RWPE2 (cell line): ENCODE data around the gene TMEM182.

ENCODE experiments used
- ATAC-seq: fragments of 200-7000 bp; cut with Tn5 transposase; 3 replicates; pipeline ENCODE4 v1.9.1; 2021; ENCODE audit warnings: low read depth
- DNase-seq: peaks from one replicate; pipeline ENCODE4 v3.0.0-alpha.2; 2020; ENCODE audit warnings: low spot score
- H3K27ac ChIP-seq: fragments of 450-650 bp; 2 replicates; pipeline ENCODE4 v1.5.1; 2017; ENCODE audit warnings: mild to moderate bottlenecking; ENCODE audit not compliant: poor library complexity, severe bottlenecking
- H3K27me3 ChIP-seq: fragments of 250-450 bp; sonication (Bioruptor Pico); 2 replicates; pipeline ENCODE4 v1.5.1; 2021; ENCODE audit warnings: mild to moderate bottlenecking, moderate library complexity; ENCODE audit not compliant: insufficient read depth, poor library complexity, severe bottlenecking
- H3K36me3 ChIP-seq: fragments of 250-450 bp; sonication (Bioruptor Pico); 2 replicates; pipeline ENCODE4 v1.5.1; 2020; ENCODE audit warnings: low read depth, mild to moderate bottlenecking, moderate library complexity
- H3K4me1 ChIP-seq: fragments of 250-450 bp; sonication (Bioruptor Pico); 2 replicates; pipeline ENCODE4 v1.5.1; 2021; ENCODE audit warnings: mild to moderate bottlenecking, moderate library complexity; ENCODE audit not compliant: insufficient read depth, poor library complexity, severe bottlenecking
- H3K4me3 ChIP-seq: fragments of 250-450 bp; sonication (Bioruptor Pico); 2 replicates; pipeline ENCODE4 v1.5.1; 2021; ENCODE audit warnings: mild to moderate bottlenecking, moderate library complexity; ENCODE audit not compliant: severe bottlenecking
- H3K9me3 ChIP-seq: fragments of 250-450 bp; sonication (Bioruptor Pico); 2 replicates; pipeline ENCODE4 v1.5.1; 2021; ENCODE audit warnings: mild to moderate bottlenecking, moderate library complexity; ENCODE audit not compliant: severe bottlenecking
- CTCF ChIP-seq: fragments of 450-650 bp; IDR thresholded peaks from one replicate; pipeline ENCODE4 v1.5.1; 2017; ENCODE audit warnings: mild to moderate bottlenecking, moderate library complexity; ENCODE audit not compliant: poor library complexity, severe bottlenecking

The TMEM182 gene

DNA sequence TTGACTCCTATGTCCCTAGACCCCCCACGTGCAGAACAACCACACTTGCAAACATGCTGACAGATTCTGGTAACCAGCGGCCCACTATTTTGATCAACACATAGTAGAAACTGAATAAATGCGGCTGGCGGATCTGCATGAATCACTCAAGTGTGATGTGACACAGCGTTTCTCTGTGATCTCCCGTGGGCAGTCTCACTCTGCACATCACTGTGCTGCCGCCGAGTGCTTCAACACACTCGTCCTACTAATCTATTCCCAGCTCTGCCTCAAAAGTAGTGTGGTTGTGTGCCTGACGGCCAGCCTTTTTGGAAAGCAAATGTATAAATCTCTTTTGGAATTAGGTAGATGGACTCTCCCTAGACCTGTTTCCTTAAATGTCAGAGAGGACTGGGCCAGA lies 37.3 kb upstream of the TMEM182 start:
- Histone ChIP-seq H3K36me3 (peaks cover 26% of the 10 kb centered on the region), H3K27me3 (no peaks in the 10 kb centered on the region), H3K27ac (no peak overlapping the region), H3K9me3 (no peaks in the 10 kb centered on the region), H3K4me3 (no peak overlapping the region), H3K4me1 (no peaks in the 10 kb centered on the region)
- ATAC-seq: no peak
- no peak for TF ChIP-seq CTCF
- no peak for DNase-seq

DNA sequence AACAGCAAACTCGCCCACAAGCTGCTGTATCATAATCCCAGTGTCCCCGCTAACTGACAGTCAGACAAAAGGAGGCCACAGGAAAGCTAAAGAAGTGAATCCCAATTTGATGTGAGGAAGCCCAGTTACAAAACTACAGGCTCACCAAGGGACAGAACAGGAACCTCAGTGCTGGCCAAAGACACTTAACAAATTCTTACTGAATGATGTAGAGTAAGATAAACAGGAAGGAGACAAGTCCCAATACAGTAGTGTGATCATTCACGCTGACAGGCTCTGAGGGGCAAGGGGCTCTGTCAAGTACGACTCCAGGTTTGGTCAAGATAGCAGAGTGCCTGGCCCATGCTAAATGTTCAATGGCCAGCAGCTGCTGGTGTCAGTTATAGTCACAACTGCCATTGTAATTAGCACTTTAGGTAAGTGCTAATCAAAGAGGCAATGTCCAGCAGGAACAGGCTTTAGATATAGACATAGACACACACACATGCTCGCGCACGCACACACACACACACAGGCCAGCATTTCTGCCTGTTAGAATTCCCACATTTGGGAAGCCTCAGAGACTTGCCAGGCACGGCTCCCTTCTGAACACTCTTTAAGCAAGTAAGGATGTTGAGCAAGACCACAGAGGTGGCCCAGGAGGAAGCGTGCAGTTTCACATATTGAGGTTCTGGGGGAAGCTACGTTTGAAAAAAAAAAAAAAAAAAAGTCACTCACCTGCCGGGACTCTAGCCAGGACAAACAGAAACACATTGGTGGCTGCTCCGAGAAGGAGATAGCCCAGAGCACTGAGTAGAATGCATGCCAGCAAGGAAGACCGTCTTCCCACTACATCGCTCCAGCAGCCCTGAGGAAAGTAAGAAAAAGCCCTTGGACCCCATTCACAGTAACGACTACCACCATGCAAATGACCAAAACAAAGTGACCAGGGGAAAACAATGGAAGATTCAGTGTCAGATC lies 35.4 kb upstream of the TMEM182 start:
- H3K27me3 ChIP-seq: no peaks in the 10 kb centered on the region
- H3K9me3 ChIP-seq: no peaks in the 10 kb centered on the region
- no peak for TF ChIP-seq CTCF
- H3K36me3 ChIP-seq: peaks cover 30% of the 10 kb centered on the region
- H3K4me1 ChIP-seq: no peaks in the 10 kb centered on the region
- DNase-seq: no peak
- ATAC-seq: no peak
- H3K27ac ChIP-seq: no peak overlapping the region
- H3K4me3 ChIP-seq: no peak overlapping the region

GRCh38 chr2:102735416-102736109 lies 26.3 kb upstream of the TMEM182 start:
- peaks cover 13% of the 10 kb centered on the region for H3K36me3 ChIP-seq
- DNase-seq (no peak), ATAC-seq (no peak)
- H3K27ac ChIP-seq: no peak overlapping the region
- no peak for TF ChIP-seq CTCF
- peaks cover 4% of the 10 kb centered on the region for H3K4me1 ChIP-seq
- H3K27me3 ChIP-seq: no peaks in the 10 kb centered on the region
- peak overlapping the region; percentile 82 for H3K4me3 ChIP-seq
- no peaks in the 10 kb centered on the region for H3K9me3 ChIP-seq

DNA sequence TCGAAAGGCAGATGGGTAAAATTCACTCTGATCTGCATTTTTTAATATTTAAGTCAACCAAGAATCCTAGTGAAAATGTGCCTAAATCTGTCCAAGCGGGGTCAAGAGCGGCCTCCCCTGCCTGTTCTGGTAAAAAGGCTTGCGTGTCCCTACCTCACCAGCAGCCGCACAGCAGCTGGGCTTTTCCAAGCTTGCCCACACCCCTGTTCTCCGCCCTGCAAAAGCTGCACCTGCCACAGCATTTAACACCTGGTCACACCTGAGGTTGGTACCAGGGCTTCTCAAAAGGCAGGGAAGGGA lies 25.8 kb upstream of the TMEM182 start:
- DNase-seq: no peak
- ATAC-seq: peak; percentile 59

More for the DNA sequence above, 25.8 kb upstream of the TMEM182 start:
- H3K36me3 ChIP-seq: peaks cover 9% of the 10 kb centered on the region
- TF ChIP-seq CTCF: no peak
- no peaks in the 10 kb centered on the region for H3K9me3 ChIP-seq
- H3K4me3 ChIP-seq: peak overlapping the region; percentile 82
- no peak overlapping the region for H3K27ac ChIP-seq
- no peaks in the 10 kb centered on the region for H3K27me3 ChIP-seq
- H3K4me1 ChIP-seq: peaks cover 4% of the 10 kb centered on the region
